ENCODE results near the gene PARD6G.

GRCh38 chr18:80154293-80154692, 93.0 kb downstream of the PARD6G start:
- TF ChIP-seq, protein P1, sequence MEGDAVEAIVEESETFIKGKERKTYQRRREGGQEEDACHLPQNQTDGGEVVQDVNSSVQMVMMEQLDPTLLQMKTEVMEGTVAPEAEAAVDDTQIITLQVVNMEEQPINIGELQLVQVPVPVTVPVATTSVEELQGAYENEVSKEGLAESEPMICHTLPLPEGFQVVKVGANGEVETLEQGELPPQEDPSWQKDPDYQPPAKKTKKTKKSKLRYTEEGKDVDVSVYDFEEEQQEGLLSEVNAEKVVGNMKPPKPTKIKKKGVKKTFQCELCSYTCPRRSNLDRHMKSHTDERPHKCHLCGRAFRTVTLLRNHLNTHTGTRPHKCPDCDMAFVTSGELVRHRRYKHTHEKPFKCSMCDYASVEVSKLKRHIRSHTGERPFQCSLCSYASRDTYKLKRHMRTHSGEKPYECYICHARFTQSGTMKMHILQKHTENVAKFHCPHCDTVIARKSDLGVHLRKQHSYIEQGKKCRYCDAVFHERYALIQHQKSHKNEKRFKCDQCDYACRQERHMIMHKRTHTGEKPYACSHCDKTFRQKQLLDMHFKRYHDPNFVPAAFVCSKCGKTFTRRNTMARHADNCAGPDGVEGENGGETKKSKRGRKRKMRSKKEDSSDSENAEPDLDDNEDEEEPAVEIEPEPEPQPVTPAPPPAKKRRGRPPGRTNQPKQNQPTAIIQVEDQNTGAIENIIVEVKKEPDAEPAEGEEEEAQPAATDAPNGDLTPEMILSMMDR (IDR thresholded peaks at IDR 0.05), result peak; percentile 56
- no peak for TF ChIP-seq EZH2 (IDR thresholded peaks at IDR 0.05)

Data from neural progenitor cell (in vitro differentiated cells).